ENCODE results near the gene EXOC3L1. TPM values are rescaled to one million over a fixed set of nuclear protein-coding genes. Genes with fewer than 3 reads are reported as not detected.

EXOC3L1 gene
- total RNA-seq, 1 donor from 2014 or later: 1.2 TPM

- FAIRE-seq: no peak
- DNase-seq (ENCODE audit: low spot score in 2 of 2): peak; percentile 56 to 63
These were observed 9.3 kb upstream of the EXOC3L1 start, which contains the start of gene ELMO3 for GRCh38 chr16:67199011-67199807. Gene ELMO3, plus strand, starts transcription at chr16:67199131. Its CDS starts 196 bp downstream, at chr16:67199327.

GRCh38 chr16:67198238-67198734 is 8.3 kb upstream of the EXOC3L1 start:
- DNase-seq (ENCODE audit: low spot score in 2 of 2) (peak; percentile 78 to 83), FAIRE-seq (no peak)

- FAIRE-seq (no peak), DNase-seq (ENCODE audit: low spot score in 2 of 2) (no peak)
These were observed 7.8 kb upstream of the EXOC3L1 start for GRCh38 chr16:67197704-67198103.

- DNase-seq (ENCODE audit: low spot score in 2 of 2): no peak
- no peak for FAIRE-seq
These were observed 6.9 kb upstream of the EXOC3L1 start for GRCh38 chr16:67196881-67197280.

- FAIRE-seq (no peak), DNase-seq (ENCODE audit: low spot score in 2 of 2) (no peak)
These were observed 5.7 kb upstream of the EXOC3L1 start for GRCh38 chr16:67195676-67196075.

GRCh38 chr16:67194260-67194659 is 4.3 kb upstream of the EXOC3L1 start:
- DNase-seq (ENCODE audit: low spot score in 2 of 2): no peak
- no peak for FAIRE-seq

GRCh38 chr16:67193536-67193935 is 3.6 kb upstream of the EXOC3L1 start:
- FAIRE-seq (no peak), DNase-seq (ENCODE audit: low spot score in 2 of 2) (no peak)

GRCh38 chr16:67192781-67193361 is 2.9 kb upstream of the EXOC3L1 start:
- no peak for DNase-seq (ENCODE audit: low spot score in 2 of 2)
- no peak for FAIRE-seq

GRCh38 chr16:67191995-67192681 is 2.2 kb upstream of the EXOC3L1 start, which contains the start of gene E2F4:
Gene E2F4, plus strand, starts transcription at chr16:67192155. Its CDS starts 73 bp downstream, at chr16:67192228.
- DNase-seq (ENCODE audit: low spot score in 2 of 2) (peak; percentile 98 to 99), FAIRE-seq (no peak)

- DNase-seq (ENCODE audit: low spot score in 2 of 2): no peak
- no peak for FAIRE-seq
These were observed 1.6 kb upstream of the EXOC3L1 start for GRCh38 chr16:67191411-67191994.

- FAIRE-seq (no peak), DNase-seq (ENCODE audit: low spot score in 2 of 2) (no peak)
These were observed 788 bp upstream of the EXOC3L1 start for GRCh38 chr16:67190448-67191399.

GRCh38 chr16:67188798-67189197 is 1.1 kb downstream of the EXOC3L1 start:
- FAIRE-seq: no peak
- DNase-seq (ENCODE audit: low spot score in 2 of 2): no peak

GRCh38 chr16:67188323-67188722 is 1.6 kb downstream of the EXOC3L1 start:
- no peak for FAIRE-seq
- no peak for DNase-seq (ENCODE audit: low spot score in 2 of 2)

GRCh38 chr16:67187175-67187890 is 2.6 kb downstream of the EXOC3L1 start:
- FAIRE-seq (no peak), DNase-seq (ENCODE audit: low spot score in 2 of 2) (no peak)

GRCh38 chr16:67186550-67186950 is 3.4 kb downstream of the EXOC3L1 start:
- FAIRE-seq (no peak), DNase-seq (ENCODE audit: low spot score in 2 of 2) (no peak)

- DNase-seq (ENCODE audit: low spot score in 2 of 2): no peak
- no peak for FAIRE-seq
These were observed 4.2 kb downstream of the EXOC3L1 start for GRCh38 chr16:67185651-67186134.

GRCh38 chr16:67184995-67185650 is 4.8 kb downstream of the EXOC3L1 start:
- DNase-seq (ENCODE audit: low spot score in 2 of 2) (peak; percentile 71 to 76), FAIRE-seq (no peak)

GRCh38 chr16:67184453-67184994 is 5.4 kb downstream of the EXOC3L1 start:
- DNase-seq (ENCODE audit: low spot score in 2 of 2) (no peak), FAIRE-seq (no peak)
